Stimulated activated effector memory CD8-positive, alpha-beta T cell treated with anti-CD3 and anti-CD28 coated beads, Interleukin-12 subunit alpha, Interleukin-12 subunit beta, amount 100 ng/mL, for 72 hours (primary cell): ENCODE data around the gene ZNF438.
"Not testable (repeated sequence)": the region's sequence is repeated elsewhere in the genome, so short reads cannot be mapped to it uniquely, and the experiment has no call there.

Source experiments
- ATAC-seq: fragments of 150-1000 bp; cut with Tn5 transposase; 2 replicates; pipeline ENCODE4 v1.10.0; 2021
- DNase-seq, 2 donors: peaks; one replicate each; pipeline ENCODE4 v3.0.0; 2021 to 2022; ENCODE audit warnings: low spot score in 2 of 2
- H3K27ac Mint-ChIP-seq: one replicate; pipeline ENCODE4 v1.8.0; 2022; ENCODE audit warnings: mild to moderate bottlenecking, mixed read lengths
- H3K36me3 Mint-ChIP-seq: one replicate; pipeline ENCODE4 v1.8.0; 2022; ENCODE audit warnings: mild to moderate bottlenecking, mixed read lengths
- H3K4me1 Mint-ChIP-seq: one replicate; pipeline ENCODE4 v1.8.0; 2022; ENCODE audit warnings: mixed read lengths
- H3K4me3 Mint-ChIP-seq: one replicate; pipeline ENCODE4 v1.8.0; 2022; ENCODE audit warnings: mild to moderate bottlenecking, mixed read lengths
- H3K9me3 Mint-ChIP-seq: one replicate; pipeline ENCODE4 v1.8.0; 2022; ENCODE audit warnings: mixed read lengths

ZNF438 gene

GRCh38 chr10:31062856-31063255 is 31.2 kb upstream of the ZNF438 start:
- Mint-ChIP-seq H3K27ac (no peak overlapping the region), H3K4me1 (no peaks in the 10 kb centered on the region), H3K9me3 (no peaks in the 10 kb centered on the region), H3K36me3 (no peaks in the 10 kb centered on the region), H3K4me3 (no peak overlapping the region)
- DNase-seq, result no peak
- ATAC-seq, result no peak

GRCh38 chr10:31061941-31062340 is 30.3 kb upstream of the ZNF438 start:
- ATAC-seq, result no peak
- H3K4me3 Mint-ChIP-seq, result no peak overlapping the region
- H3K4me1 Mint-ChIP-seq, result no peaks in the 10 kb centered on the region

GRCh38 chr10:31058795-31059703 is 27.4 kb upstream of the ZNF438 start:
- DNase-seq (no peak), ATAC-seq (no peak)
- Mint-ChIP-seq H3K27ac (no peak overlapping the region), H3K36me3 (no peaks in the 10 kb centered on the region), H3K4me3 (no peak overlapping the region), H3K4me1 (no peaks in the 10 kb centered on the region), H3K9me3 (no peaks in the 10 kb centered on the region)

More at GRCh38 chr10:31061941-31062340, 30.3 kb upstream of the ZNF438 start:
- no peaks in the 10 kb centered on the region for H3K36me3 Mint-ChIP-seq
- H3K27ac Mint-ChIP-seq, result no peak overlapping the region
- H3K9me3 Mint-ChIP-seq, result no peaks in the 10 kb centered on the region
- no peak for DNase-seq

DNA sequence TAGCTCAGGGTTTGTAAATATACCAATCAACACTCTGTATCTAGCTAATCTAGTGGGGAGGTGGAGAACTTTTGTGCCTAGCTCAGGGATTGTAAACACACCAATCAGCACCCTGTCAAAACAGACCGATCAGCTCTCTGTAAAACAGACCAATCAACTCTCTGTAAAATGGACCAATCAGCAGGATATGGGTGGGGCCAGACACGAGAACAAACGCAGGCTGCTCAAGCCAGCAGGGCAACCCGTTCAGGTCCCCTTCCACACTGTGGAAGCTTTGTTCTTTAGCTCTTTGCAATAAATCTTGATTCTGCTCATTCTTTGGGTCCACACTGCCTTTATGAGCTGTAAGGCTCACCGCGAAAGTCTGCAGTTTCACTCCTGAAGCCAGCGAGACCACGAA is 25.0 kb upstream of the ZNF438 start:
- not testable (repeated sequence) for H3K36me3 Mint-ChIP-seq, H3K4me1 Mint-ChIP-seq, H3K27ac Mint-ChIP-seq, ATAC-seq, DNase-seq, H3K9me3 Mint-ChIP-seq
- peak overlapping the region; percentile 39 for H3K4me3 Mint-ChIP-seq

- no peak for ATAC-seq
- no peak overlapping the region for H3K4me3 Mint-ChIP-seq
Measured at GRCh38 chr10:31055573-31056251, 24.0 kb upstream of the ZNF438 start.

GRCh38 chr10:31051703-31052102 is 20.0 kb upstream of the ZNF438 start:
- Mint-ChIP-seq H3K9me3 (no peaks in the 10 kb centered on the region), H3K4me3 (no peak overlapping the region), H3K36me3 (no peaks in the 10 kb centered on the region), H3K27ac (no peak overlapping the region), H3K4me1 (no peaks in the 10 kb centered on the region)
- no peak for ATAC-seq
- DNase-seq, result no peak

More at GRCh38 chr10:31055573-31056251, 24.0 kb upstream of the ZNF438 start:
- DNase-seq, result no peak
- Mint-ChIP-seq H3K36me3 (no peaks in the 10 kb centered on the region), H3K9me3 (no peaks in the 10 kb centered on the region), H3K27ac (no peak overlapping the region), H3K4me1 (no peaks in the 10 kb centered on the region)

DNA sequence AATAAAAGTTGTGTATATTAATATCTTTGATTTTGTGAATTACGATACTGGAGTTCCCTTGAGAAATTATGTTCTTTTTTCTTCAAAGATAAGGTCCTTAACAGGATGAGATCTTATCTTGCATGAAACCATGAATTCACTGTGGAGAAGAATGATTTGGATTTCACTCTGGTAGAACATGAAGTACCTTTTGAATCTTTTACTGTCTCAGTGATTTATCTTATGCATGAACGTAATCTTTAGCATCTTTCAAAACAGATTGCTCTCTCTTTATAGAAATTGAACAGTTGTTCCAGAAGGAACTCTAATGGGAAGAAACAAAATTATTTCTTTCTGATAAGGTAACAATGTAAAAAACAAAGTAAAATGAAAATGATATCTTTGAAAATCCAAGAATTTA is 11.0 kb upstream of the ZNF438 start:
- Mint-ChIP-seq H3K4me1 (no peaks in the 10 kb centered on the region), H3K9me3 (no peaks in the 10 kb centered on the region), H3K27ac (no peak overlapping the region), H3K36me3 (no peaks in the 10 kb centered on the region), H3K4me3 (no peak overlapping the region)
- ATAC-seq (no peak), DNase-seq (no peak)

- DNase-seq (no peak), ATAC-seq (no peak)
- Mint-ChIP-seq H3K4me1 (no peaks in the 10 kb centered on the region), H3K36me3 (no peaks in the 10 kb centered on the region), H3K4me3 (no peak overlapping the region), H3K27ac (no peak overlapping the region), H3K9me3 (no peaks in the 10 kb centered on the region)
Measured at GRCh38 chr10:31041011-31041410, 9.3 kb upstream of the ZNF438 start.

- not testable (repeated sequence) for H3K4me3 Mint-ChIP-seq, H3K4me1 Mint-ChIP-seq, ATAC-seq, H3K36me3 Mint-ChIP-seq, DNase-seq, H3K9me3 Mint-ChIP-seq
- H3K27ac Mint-ChIP-seq, result peak overlapping the region; percentile 26
Measured at GRCh38 chr10:31039006-31039405, 7.3 kb upstream of the ZNF438 start.

DNA sequence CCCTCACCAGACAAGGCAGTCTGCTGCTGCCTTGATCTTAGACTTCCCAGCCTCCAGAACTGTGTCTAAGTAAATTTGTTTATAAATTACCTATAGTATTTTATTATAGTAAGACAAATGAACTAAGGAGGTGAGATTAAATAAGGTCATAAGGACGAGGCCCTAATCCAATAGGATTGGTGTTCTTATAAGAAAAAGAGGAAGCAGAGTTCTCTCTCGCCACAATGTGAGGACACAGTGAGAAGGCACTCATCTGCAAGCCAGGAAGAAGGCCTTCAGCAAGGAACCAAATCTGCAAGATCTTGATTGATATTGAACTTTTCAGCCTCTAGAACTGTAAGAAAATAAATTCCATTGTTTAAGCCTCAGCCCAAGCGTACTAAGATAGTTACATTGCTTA is 6.1 kb upstream of the ZNF438 start:
- no peaks in the 10 kb centered on the region for H3K4me1 Mint-ChIP-seq
- no peak overlapping the region for H3K4me3 Mint-ChIP-seq
- no peaks in the 10 kb centered on the region for H3K9me3 Mint-ChIP-seq
- DNase-seq (no peak), ATAC-seq (no peak)
- H3K36me3 Mint-ChIP-seq, result no peaks in the 10 kb centered on the region
- H3K27ac Mint-ChIP-seq, result no peak overlapping the region

- H3K4me1 Mint-ChIP-seq, result no peaks in the 10 kb centered on the region
- no peaks in the 10 kb centered on the region for H3K9me3 Mint-ChIP-seq
- no peak for ATAC-seq
- H3K27ac Mint-ChIP-seq, result no peak overlapping the region
- peaks cover 7% of the 10 kb centered on the region for H3K36me3 Mint-ChIP-seq
- H3K4me3 Mint-ChIP-seq, result no peak overlapping the region
- DNase-seq, result no peak
Measured at GRCh38 chr10:31036209-31036608, 4.5 kb upstream of the ZNF438 start.

DNA sequence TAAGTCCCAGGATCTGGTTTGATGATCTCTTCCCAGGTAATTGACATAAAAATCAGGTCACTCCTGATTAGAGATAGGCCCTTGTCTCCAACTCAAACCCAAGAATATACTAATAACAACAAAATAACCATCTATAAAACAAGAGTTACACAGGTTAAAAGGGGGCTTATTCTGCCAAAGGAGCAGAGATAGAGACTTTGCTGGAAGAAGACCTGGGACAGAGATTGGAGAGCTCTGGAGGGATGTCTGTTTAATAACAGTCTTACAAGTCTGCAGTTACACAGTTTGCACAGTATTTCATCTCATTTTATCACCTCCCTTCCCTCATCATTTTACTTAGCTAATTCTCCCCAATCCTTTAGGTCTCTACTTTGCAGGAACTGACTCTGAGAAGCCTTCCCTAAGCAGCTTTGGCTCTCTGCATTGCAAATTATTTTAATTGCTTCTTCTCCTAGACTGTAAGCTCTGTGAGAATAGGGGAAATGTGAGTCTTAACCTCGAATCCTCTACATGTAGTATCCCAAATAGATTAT is 3.7 kb upstream of the ZNF438 start:
- H3K4me3 Mint-ChIP-seq, result no peak overlapping the region
- H3K4me1 Mint-ChIP-seq, result peaks cover under 1% of the 10 kb centered on the region
- DNase-seq (no peak), ATAC-seq (no peak)
- no peak overlapping the region for H3K27ac Mint-ChIP-seq
- H3K36me3 Mint-ChIP-seq, result peaks cover 7% of the 10 kb centered on the region
- no peaks in the 10 kb centered on the region for H3K9me3 Mint-ChIP-seq

DNA sequence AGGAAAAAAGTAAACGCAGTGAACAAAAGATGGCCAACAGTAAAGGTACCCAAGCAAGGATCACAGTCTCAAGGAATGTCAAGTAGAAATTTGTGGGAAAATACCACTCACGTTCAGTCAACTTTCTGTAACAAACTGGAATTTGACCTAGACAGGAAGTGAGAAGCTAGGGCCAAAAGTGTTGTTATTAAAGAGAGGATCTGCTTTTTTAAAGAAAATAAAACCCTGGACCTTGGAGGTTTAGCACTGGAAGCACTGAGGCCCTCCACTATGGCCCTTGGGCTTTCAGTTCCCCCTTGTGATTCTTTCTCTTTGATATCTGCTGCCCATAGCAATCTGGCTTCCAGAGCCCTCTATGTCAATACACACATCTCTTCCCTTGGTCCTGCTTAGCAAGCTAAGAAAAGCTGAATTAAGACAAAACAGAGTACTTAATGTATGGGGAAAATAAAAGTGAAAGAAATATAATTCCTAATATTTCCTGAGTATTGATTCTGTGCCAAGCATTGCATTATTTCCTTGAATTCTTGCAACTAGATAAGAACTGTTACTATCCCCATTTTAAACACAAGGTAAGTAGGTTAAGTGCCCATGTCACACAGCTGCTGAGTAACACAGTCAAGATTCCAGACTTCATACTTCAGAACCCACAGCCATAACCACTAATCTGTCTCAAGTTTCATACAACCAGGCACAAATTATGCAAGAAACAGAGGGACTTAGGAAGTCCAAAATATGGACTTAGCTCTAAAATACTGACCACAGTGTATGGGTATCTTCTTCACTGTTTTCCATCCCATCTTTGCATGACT is 2.6 kb upstream of the ZNF438 start:
- no peak for ATAC-seq
- Mint-ChIP-seq H3K9me3 (no peaks in the 10 kb centered on the region), H3K36me3 (peaks cover 7% of the 10 kb centered on the region), H3K4me1 (peaks cover 11% of the 10 kb centered on the region), H3K27ac (no peak overlapping the region), H3K4me3 (no peak overlapping the region)
- DNase-seq, result no peak

DNA sequence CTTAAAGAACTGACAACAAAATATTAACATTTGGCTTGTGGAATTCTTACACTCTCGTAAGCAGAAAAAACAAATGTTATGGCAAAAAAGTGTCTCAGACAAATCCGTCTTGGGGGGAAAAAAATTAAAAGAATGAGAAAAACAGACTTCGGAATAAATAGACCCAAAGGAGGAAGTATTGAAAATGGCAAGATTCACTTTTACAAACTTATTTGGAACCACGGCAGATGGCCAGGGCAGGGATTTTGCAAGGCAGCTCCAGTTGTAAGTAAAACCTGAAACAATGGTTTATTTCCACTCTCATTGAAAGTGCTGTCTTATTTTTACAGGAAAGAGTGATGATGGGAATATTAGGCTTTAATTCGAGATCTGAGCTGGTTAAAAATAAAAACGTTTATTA is 1.5 kb upstream of the ZNF438 start:
- no peak for DNase-seq
- H3K4me3 Mint-ChIP-seq, result peak overlapping the region; percentile 82
- ATAC-seq, result no peak
- peaks cover 7% of the 10 kb centered on the region for H3K36me3 Mint-ChIP-seq
- H3K4me1 Mint-ChIP-seq, result peaks cover 13% of the 10 kb centered on the region
- no peak overlapping the region for H3K27ac Mint-ChIP-seq
- no peaks in the 10 kb centered on the region for H3K9me3 Mint-ChIP-seq
